CD4-positive, CD25-positive, alpha-beta regulatory T cell (primary cell): ENCODE results near the gene INPP1. TPM values are rescaled to one million over a fixed set of nuclear protein-coding genes. Genes with fewer than 3 reads are reported as not detected.

Experiments used
- polyA plus RNA-seq, 4 donors: library from polyadenylated mRNA; unstranded; fragments of 300-500 nt; fragmentation: Illumina TruSeq; gene quantifications; one replicate each; pipeline ENCODE4 v1.2.3, GENCODE V29; 2021
- total RNA-seq: library from RNA; stranded (reverse); gene quantifications from one replicate; pipeline ENCODE4 v1.2.3, GENCODE V29; 2022

The INPP1 gene
- total and polyA plus RNA-seq, 5 donors from 2014 or later = 5.3 to 13.5 (median 13.1) TPM

Other genes with a start within 250 kb of the INPP1 start
- 21.0 TPM for gene HIBCH, start 23.8 kb upstream of the INPP1 start, total RNA-seq
- gene HIBCH, start 23.8 kb upstream of the INPP1 start, polyA plus RNA-seq = 10 to 100 TPM; 21.3 to 31.2 (median 24.2) TPM
- 67.1 TPM for gene MFSD6, start 64.8 kb downstream of the INPP1 start, total RNA-seq
- gene MFSD6, start 64.8 kb downstream of the INPP1 start, polyA plus RNA-seq = 10 to 100 TPM; 24.0 to 38.8 (median 27.2) TPM
- 10.7 TPM for gene NEMP2, start 191.1 kb downstream of the INPP1 start, total RNA-seq
- 10 to 100 TPM; 10.9 to 14.9 (median 14.5) TPM for gene NEMP2, start 191.1 kb downstream of the INPP1 start, polyA plus RNA-seq